Measurements from ENCODE around the gene HYI. TPM values are rescaled to one million over a fixed set of nuclear protein-coding genes. Genes with fewer than 3 reads are reported as not detected.

Gene HYI
- total RNA-seq, 3 donors from 2014 or later (not counting 1 experiment from before 2014, with no cell fraction given): 7.0 to 14.2 (median 8.6) TPM

DNA sequence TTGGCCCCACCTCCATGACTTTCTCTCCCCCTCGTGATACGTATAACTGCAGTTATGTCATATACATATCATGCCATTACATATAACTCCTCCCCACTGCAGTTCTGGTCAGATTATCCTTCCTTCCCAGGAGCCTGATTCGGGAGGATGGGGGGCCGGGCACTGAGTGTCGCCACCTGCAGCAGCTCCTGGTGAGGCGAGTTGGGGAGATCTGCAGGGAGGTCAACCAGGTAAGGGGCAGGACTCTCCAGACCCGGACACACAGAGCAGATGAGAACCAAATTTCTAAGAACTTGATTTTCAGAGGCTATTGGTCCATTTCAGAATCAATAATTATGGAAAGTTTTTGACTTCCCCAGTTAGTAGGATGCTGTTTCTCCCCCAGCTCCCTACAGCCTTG lies 19.5 kb downstream of the HYI start:
- no peak overlapping the region for H3K27ac ChIP-seq (ENCODE audit: low read length)
- H3K4me3 Mint-ChIP-seq: no peak overlapping the region
- no peaks in the 10 kb centered on the region for H3K36me3 Mint-ChIP-seq
- WGBS (ENCODE audit: insufficient coverage): 98% methylated on average over 7 of the region's 7 CpGs
- ATAC-seq (no peak), DNase-seq (no peak)
- TF ChIP-seq, protein P1, sequence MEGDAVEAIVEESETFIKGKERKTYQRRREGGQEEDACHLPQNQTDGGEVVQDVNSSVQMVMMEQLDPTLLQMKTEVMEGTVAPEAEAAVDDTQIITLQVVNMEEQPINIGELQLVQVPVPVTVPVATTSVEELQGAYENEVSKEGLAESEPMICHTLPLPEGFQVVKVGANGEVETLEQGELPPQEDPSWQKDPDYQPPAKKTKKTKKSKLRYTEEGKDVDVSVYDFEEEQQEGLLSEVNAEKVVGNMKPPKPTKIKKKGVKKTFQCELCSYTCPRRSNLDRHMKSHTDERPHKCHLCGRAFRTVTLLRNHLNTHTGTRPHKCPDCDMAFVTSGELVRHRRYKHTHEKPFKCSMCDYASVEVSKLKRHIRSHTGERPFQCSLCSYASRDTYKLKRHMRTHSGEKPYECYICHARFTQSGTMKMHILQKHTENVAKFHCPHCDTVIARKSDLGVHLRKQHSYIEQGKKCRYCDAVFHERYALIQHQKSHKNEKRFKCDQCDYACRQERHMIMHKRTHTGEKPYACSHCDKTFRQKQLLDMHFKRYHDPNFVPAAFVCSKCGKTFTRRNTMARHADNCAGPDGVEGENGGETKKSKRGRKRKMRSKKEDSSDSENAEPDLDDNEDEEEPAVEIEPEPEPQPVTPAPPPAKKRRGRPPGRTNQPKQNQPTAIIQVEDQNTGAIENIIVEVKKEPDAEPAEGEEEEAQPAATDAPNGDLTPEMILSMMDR (IDR thresholded peaks at IDR 0.05): no peak
- H3K4me3 ChIP-seq (ENCODE audit: low read length): no peak overlapping the region
- H3K9me3 ChIP-seq (ENCODE audit: control insufficient read depth, insufficient read depth, low read length): no peaks in the 10 kb centered on the region
- H3K9me3 Mint-ChIP-seq: no peaks in the 10 kb centered on the region
- no peaks in the 10 kb centered on the region for H3K4me1 Mint-ChIP-seq
- no peak overlapping the region for H3K27ac Mint-ChIP-seq
- H3K36me3 ChIP-seq (ENCODE audit: control insufficient read depth, insufficient read depth, low read length): peaks cover 69% of the 10 kb centered on the region
- intact Hi-C loops (cut with micrococcal nuclease): no loop called here
- H3K4me1 ChIP-seq (ENCODE audit: control insufficient read depth, insufficient read depth, low read length): no peaks in the 10 kb centered on the region
- H3K27me3 ChIP-seq (ENCODE audit: control insufficient read depth, insufficient read depth, low read length): no peaks in the 10 kb centered on the region
- H3K27me3 Mint-ChIP-seq (ENCODE audit: low read depth in 2 of 2): no peaks in the 10 kb centered on the region

DNA sequence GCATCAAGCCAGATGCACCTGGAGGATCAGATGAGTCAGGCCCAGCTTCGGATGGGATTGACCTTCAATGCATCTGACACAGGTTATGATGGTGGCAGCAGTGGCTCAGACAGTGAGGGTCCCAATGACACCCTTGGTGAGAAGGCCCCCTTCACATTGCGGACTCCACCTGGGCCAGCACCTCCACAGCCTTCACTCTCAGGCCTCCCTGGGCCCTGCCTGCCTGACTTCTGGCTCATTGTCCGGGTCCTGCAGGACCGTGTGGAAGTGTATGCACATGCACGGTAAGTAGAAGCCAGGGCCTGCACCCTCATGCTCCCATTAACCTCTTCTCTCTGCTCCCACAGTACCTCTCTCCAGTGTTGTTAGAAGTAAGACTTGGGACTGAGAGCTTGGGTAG lies 20.8 kb downstream of the HYI start:
- Mint-ChIP-seq H3K4me3 (no peak overlapping the region), H3K4me1 (no peaks in the 10 kb centered on the region), H3K27ac (no peak overlapping the region), H3K27me3 (ENCODE audit: low read depth in 2 of 2) (no peaks in the 10 kb centered on the region), H3K36me3 (no peaks in the 10 kb centered on the region), H3K9me3 (no peaks in the 10 kb centered on the region)
- intact Hi-C loops (cut with micrococcal nuclease): no loop called here
- DNase-seq (no peak), ATAC-seq (no peak)
- no peaks in the 10 kb centered on the region for H3K27me3 ChIP-seq (ENCODE audit: control insufficient read depth, insufficient read depth, low read length)
- H3K9me3 ChIP-seq (ENCODE audit: control insufficient read depth, insufficient read depth, low read length): no peaks in the 10 kb centered on the region
- TF ChIP-seq, protein P1 (IDR thresholded peaks at IDR 0.05): no peak
- 95% methylated on average over 4 of the region's 5 CpGs for WGBS (ENCODE audit: insufficient coverage)
- H3K36me3 ChIP-seq (ENCODE audit: control insufficient read depth, insufficient read depth, low read length): peaks cover 72% of the 10 kb centered on the region
- no peak overlapping the region for H3K4me3 ChIP-seq (ENCODE audit: low read length)
- no peaks in the 10 kb centered on the region for H3K4me1 ChIP-seq (ENCODE audit: control insufficient read depth, insufficient read depth, low read length)
- no peak overlapping the region for H3K27ac ChIP-seq (ENCODE audit: low read length)

DNA sequence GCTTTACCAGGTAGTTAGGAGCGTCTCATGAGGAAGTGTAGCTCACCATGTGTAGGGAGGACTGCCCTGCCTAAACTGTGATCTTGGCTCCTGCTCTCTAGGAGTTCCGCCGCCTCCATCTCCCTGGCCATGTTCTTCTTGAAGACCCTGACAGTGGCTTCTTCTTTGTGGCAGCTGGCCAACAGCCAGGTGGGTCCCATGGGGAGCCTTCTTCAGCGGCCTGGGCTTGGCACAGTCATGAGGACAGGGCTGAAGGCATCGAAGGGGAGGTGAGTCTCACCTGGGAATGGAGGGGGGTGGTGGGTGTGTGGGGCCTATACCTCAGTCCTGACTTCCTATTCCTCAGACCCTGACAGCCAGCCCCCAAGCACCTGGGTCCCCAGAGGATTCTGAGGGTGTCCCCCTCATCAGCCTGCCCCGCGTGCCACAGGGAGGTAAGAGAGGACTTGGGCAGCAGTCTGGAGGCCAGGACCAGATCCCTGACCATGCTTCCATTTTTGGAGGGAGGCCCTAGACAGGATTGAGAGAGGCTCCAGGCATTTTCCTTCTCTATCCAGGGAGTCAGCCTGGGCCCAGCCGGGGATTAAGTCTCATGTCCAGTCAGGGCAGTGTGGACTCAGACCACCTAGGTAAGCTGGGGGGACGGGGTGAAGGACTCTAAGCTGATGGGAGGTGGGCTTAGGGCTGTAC lies 21.4 kb downstream of the HYI start:
- peaks cover 75% of the 10 kb centered on the region for H3K36me3 ChIP-seq (ENCODE audit: control insufficient read depth, insufficient read depth, low read length)
- no peak overlapping the region for H3K27ac ChIP-seq (ENCODE audit: low read length)
- Mint-ChIP-seq H3K27me3 (ENCODE audit: low read depth in 2 of 2) (no peaks in the 10 kb centered on the region), H3K27ac (no peak overlapping the region), H3K4me1 (no peaks in the 10 kb centered on the region), H3K36me3 (no peaks in the 10 kb centered on the region), H3K9me3 (no peaks in the 10 kb centered on the region), H3K4me3 (no peak overlapping the region)
- intact Hi-C loops (cut with micrococcal nuclease): no loop called here
- DNase-seq (no peak), ATAC-seq (no peak)
- no peaks in the 10 kb centered on the region for H3K9me3 ChIP-seq (ENCODE audit: control insufficient read depth, insufficient read depth, low read length)
- TF ChIP-seq, protein P1 (IDR thresholded peaks at IDR 0.05): no peak
- no peaks in the 10 kb centered on the region for H3K27me3 ChIP-seq (ENCODE audit: control insufficient read depth, insufficient read depth, low read length)
- no peak overlapping the region for H3K4me3 ChIP-seq (ENCODE audit: low read length)
- H3K4me1 ChIP-seq (ENCODE audit: control insufficient read depth, insufficient read depth, low read length): no peaks in the 10 kb centered on the region
- 94% methylated on average over 8 of the region's 9 CpGs for WGBS (ENCODE audit: insufficient coverage)

DNA sequence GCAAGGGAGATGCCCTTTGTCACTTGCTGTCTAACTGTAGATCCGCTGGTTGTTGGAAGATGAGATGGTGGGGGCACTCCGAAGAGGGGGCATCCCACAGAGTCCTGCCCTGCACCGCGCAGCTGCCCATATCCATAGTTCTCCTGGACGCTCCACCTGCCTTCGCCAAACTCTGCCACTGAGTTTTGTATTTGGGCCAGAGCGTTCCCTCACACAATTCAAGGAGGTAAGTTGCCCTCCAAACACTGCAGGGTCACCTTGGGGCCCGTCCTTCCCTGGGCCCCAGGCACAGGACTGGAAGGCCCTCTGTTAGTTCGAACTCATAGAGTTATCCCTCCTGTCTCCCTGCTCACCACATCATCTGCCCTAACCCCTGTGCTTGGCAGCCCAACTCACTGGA lies 22.1 kb downstream of the HYI start:
- H3K9me3 Mint-ChIP-seq: no peaks in the 10 kb centered on the region
- H3K9me3 ChIP-seq (ENCODE audit: control insufficient read depth, insufficient read depth, low read length): no peaks in the 10 kb centered on the region
- peaks cover 81% of the 10 kb centered on the region for H3K36me3 ChIP-seq (ENCODE audit: control insufficient read depth, insufficient read depth, low read length)
- H3K4me1 Mint-ChIP-seq: no peaks in the 10 kb centered on the region
- no peak overlapping the region for H3K27ac Mint-ChIP-seq
- H3K36me3 Mint-ChIP-seq: peaks cover 4% of the 10 kb centered on the region
- WGBS (ENCODE audit: insufficient coverage): 97% methylated on average over 9 of the region's 9 CpGs
- no peak overlapping the region for H3K27ac ChIP-seq (ENCODE audit: low read length)
- H3K4me3 ChIP-seq (ENCODE audit: low read length): no peak overlapping the region
- no peaks in the 10 kb centered on the region for H3K4me1 ChIP-seq (ENCODE audit: control insufficient read depth, insufficient read depth, low read length)
- H3K4me3 Mint-ChIP-seq: no peak overlapping the region
- H3K27me3 ChIP-seq (ENCODE audit: control insufficient read depth, insufficient read depth, low read length): no peaks in the 10 kb centered on the region
- H3K27me3 Mint-ChIP-seq (ENCODE audit: low read depth in 2 of 2): no peaks in the 10 kb centered on the region
- TF ChIP-seq, protein P1 (IDR thresholded peaks at IDR 0.05): no peak
- ATAC-seq (no peak), DNase-seq (no peak)
- intact Hi-C loops (cut with micrococcal nuclease): no loop called here

Measured in natural killer cell (primary cell).